Body of pancreas (tissue), 4 donors: ENCODE measurements around the gene KCTD5. TPM values are rescaled to one million over a fixed set of nuclear protein-coding genes. Genes with fewer than 3 reads are reported as not detected.

Experiments
- ATAC-seq: fragments of 150-250 bp; one replicate; pipeline ENCODE4 v1.9.1; 2016
- DNase-seq, 4 donors: peaks; one replicate each; pipeline ENCODE4 v3.0.0-alpha.2; 2019
- H3K27ac ChIP-seq, 4 donors: fragments of 200-600 bp; sonication (generic); 1 replicate in 3 of 4; 2 replicates in 1 of 4; pipeline versions ENCODE4 v1.5.1 to v1.6.1; 2016 to 2019; ENCODE audit warnings: mild to moderate bottlenecking in 1 of 4, mixed read lengths in 1 of 4, moderate library complexity in 1 of 4
- H3K27me3 ChIP-seq, 2 donors: fragments of 200-600 bp; sonication (generic); one replicate each; pipeline ENCODE4 v1.6.0; 2016; ENCODE audit warnings: mild to moderate bottlenecking in 1 of 2
- H3K36me3 ChIP-seq, 2 donors: fragments of 200-600 bp; sonication (generic); replicated peaks in 1 of 2; 2 replicates each; pipeline ENCODE4 v1.5.1; 2016; ENCODE audit warnings: low read depth in 2 of 2; ENCODE audit not compliant: insufficient read depth in 1 of 2
- H3K4me1 ChIP-seq: fragments of 200-600 bp; sonication (generic); one replicate; pipeline ENCODE4 v1.6.0; 2016
- H3K4me3 ChIP-seq, 2 donors: fragments of 200-600 bp; sonication (generic); 1 replicate in 1 of 2; 2 replicates in 1 of 2; pipeline ENCODE4 v1.5.1; 2016 to 2019
- H3K9me3 ChIP-seq, 3 donors: fragments of 200-600 bp; sonication (generic); 1 replicate in 2 of 3; 2 replicates in 1 of 3; pipeline ENCODE4 v1.5.1; 2016
- POLR2A ChIP-seq, 3 donors: fragments of 450-650 bp; IDR thresholded peaks; one replicate each; pipeline ENCODE4 v1.6.1; 2016; ENCODE audit warnings: antibody characterized with exemption in 3 of 3, mild to moderate bottlenecking in 2 of 3
- WGBS, 2 donors: methylation state at CpG; one replicate each; pipeline ENCODE4 v1.1.5; 2017; 5-methylcytosine and 5-hydroxymethylcytosine counted together
- intact Hi-C: fragments of 100-400 bp; cut with DNase I; formaldehyde crosslinking; loops from one replicate; pipeline ENCODE4 v1.15.1; 2023
- total RNA-seq, 2 donors: library from RNA; depleted of rRNA; stranded (reverse); fragments of >200 nt; gene quantifications; one replicate each; pipeline ENCODE4 v1.1.0, GENCODE V29; 2016
- TF ChIP-seq, protein P1 (sequence below), 7 experiments: fragments of 450-650 bp in 4 of 7; fragments of 200-600 bp in 3 of 7; sonication (generic) in 3 of 7; IDR thresholded peaks; one replicate each; pipeline ENCODE4 v1.5.1; 2016 to 2019; ENCODE audit warnings: antibody characterized with exemption in 7 of 7

The KCTD5 gene
- total RNA-seq, 2 donors from 2014 or later, result 6.2 to 7.3 TPM

- TF ChIP-seq POLR2A (IDR thresholded peaks at IDR 0.05), result no peak
- TF ChIP-seq, protein P1, sequence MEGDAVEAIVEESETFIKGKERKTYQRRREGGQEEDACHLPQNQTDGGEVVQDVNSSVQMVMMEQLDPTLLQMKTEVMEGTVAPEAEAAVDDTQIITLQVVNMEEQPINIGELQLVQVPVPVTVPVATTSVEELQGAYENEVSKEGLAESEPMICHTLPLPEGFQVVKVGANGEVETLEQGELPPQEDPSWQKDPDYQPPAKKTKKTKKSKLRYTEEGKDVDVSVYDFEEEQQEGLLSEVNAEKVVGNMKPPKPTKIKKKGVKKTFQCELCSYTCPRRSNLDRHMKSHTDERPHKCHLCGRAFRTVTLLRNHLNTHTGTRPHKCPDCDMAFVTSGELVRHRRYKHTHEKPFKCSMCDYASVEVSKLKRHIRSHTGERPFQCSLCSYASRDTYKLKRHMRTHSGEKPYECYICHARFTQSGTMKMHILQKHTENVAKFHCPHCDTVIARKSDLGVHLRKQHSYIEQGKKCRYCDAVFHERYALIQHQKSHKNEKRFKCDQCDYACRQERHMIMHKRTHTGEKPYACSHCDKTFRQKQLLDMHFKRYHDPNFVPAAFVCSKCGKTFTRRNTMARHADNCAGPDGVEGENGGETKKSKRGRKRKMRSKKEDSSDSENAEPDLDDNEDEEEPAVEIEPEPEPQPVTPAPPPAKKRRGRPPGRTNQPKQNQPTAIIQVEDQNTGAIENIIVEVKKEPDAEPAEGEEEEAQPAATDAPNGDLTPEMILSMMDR (IDR thresholded peaks at IDR 0.05), result no peak
- Histone ChIP-seq H3K4me1 (peaks cover 16% of the 10 kb centered on the region), H3K9me3 (no peaks in the 10 kb centered on the region), H3K27me3 (no peaks in the 10 kb centered on the region), H3K36me3 (no peaks in the 10 kb centered on the region), H3K27ac (no peak overlapping the region), H3K4me3 (no peak overlapping the region)
- intact Hi-C loops, result no loop called here
- WGBS, 2 donors, result 81 to 86% methylated on average over 25 to 36 of the region's 36 CpGs
- ATAC-seq, result no peak
- DNase-seq, result peak in 1 of 4 donors; percentile 0
Observed at GRCh38 chr16:2689968-2690801, 7.9 kb downstream of the KCTD5 start.

DNA sequence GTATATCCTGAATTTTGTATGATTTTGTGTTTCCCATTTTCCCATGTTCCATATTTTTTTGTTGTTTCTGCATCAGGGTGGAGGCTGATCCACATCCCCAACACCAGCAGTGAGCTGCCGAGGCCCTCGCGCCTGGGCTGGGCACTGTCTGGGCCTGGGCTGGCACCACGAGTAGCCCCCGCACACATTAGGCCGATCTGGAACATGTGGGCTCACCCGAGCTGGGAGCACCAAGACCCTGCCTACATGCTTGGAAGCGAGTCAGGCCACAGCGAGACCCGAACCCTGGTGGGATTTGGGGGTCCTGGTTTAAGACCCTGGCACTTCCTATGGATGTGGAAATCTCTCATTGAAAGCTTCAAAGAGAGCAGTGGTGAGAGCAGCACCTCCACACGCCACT is 8.5 kb downstream of the KCTD5 start:
- intact Hi-C loops, result no loop called here
- ATAC-seq (no peak), DNase-seq (no peak)
- 90 to 98% methylated on average over 6 to 10 of the region's 11 CpGs for WGBS, 2 donors
- Histone ChIP-seq H3K4me3 (no peak overlapping the region), H3K4me1 (peaks cover 16% of the 10 kb centered on the region), H3K36me3 (no peaks in the 10 kb centered on the region), H3K9me3 (no peaks in the 10 kb centered on the region), H3K27ac (no peak overlapping the region), H3K27me3 (no peaks in the 10 kb centered on the region)
- TF ChIP-seq POLR2A (IDR thresholded peaks at IDR 0.05), result no peak
- TF ChIP-seq, protein P1 (IDR thresholded peaks at IDR 0.05), result no peak

- H3K9me3 ChIP-seq, result no peaks in the 10 kb centered on the region
- peaks cover 16% of the 10 kb centered on the region for H3K4me1 ChIP-seq
- no peak for TF ChIP-seq POLR2A (IDR thresholded peaks at IDR 0.05)
- TF ChIP-seq, protein P1 (IDR thresholded peaks at IDR 0.05), result no peak
- intact Hi-C loops, result no loop called here
- no peaks in the 10 kb centered on the region for H3K27me3 ChIP-seq
- H3K27ac ChIP-seq, result no peak overlapping the region
- H3K4me3 ChIP-seq, result no peak overlapping the region
- peak; percentile 54 for ATAC-seq
- WGBS, 2 donors, result 52 to 64% methylated on average over 5 to 27 of the region's 29 CpGs
- peak; percentile 48 to 80 (median 67) for DNase-seq
- H3K36me3 ChIP-seq, result no peaks in the 10 kb centered on the region
Observed at GRCh38 chr16:2691491-2692248, 9.3 kb downstream of the KCTD5 start.

GRCh38 chr16:2692251-2692947 is 10.1 kb downstream of the KCTD5 start:
- Histone ChIP-seq H3K27me3 (no peaks in the 10 kb centered on the region), H3K27ac (no peak overlapping the region), H3K4me1 (peaks cover 16% of the 10 kb centered on the region), H3K4me3 (no peak overlapping the region), H3K9me3 (no peaks in the 10 kb centered on the region), H3K36me3 (peaks cover 0 to 3% of the 10 kb centered on the region in 2 donors)
- WGBS, 2 donors, result 65 to 71% methylated on average over 6 to 14 of the region's 14 CpGs
- intact Hi-C loops, result no loop called here
- DNase-seq (no peak), ATAC-seq (no peak)
- TF ChIP-seq, protein P1 (IDR thresholded peaks at IDR 0.05), result no peak
- TF ChIP-seq POLR2A (IDR thresholded peaks at IDR 0.05), result no peak
